ENCODE data around the gene MTX2. TPM values are rescaled to one million over a fixed set of nuclear protein-coding genes. Genes with fewer than 3 reads are reported as not detected.

The MTX2 gene
- total RNA-seq: 26.0 and 26.2 TPM in 2 replicates

GRCh38 chr2:176269319-176270099, at the start of gene MTX2:
TSS of gene MTX2 (plus strand) at chr2:176269442. CDS start at chr2:176269630, 188 bp downstream.
- peak within 1 kb of the TSS; percentile 97 for H3K4me3 Mint-ChIP-seq (ENCODE audit: low read depth)
- peaks cover 11% of the 10 kb centered on the region for H3K27me3 Mint-ChIP-seq (ENCODE audit: low read depth)
- H3K27ac Mint-ChIP-seq: peak within 1 kb of the TSS; percentile 93
- H3K36me3 Mint-ChIP-seq (ENCODE audit: low read depth): peaks cover 3% of the 10 kb centered on the region
- peak; percentile 70 for DNase-seq (ENCODE audit: low spot score)
- no peaks in the 10 kb centered on the region for H3K9me3 Mint-ChIP-seq
- peaks cover 8% of the 10 kb centered on the region for H3K4me1 Mint-ChIP-seq (ENCODE audit: low read depth)
- intact Hi-C loops (cut with micrococcal nuclease): no loop called here

GRCh38 chr2:176227874-176228273, 41.4 kb upstream of the MTX2 start:
- Mint-ChIP-seq H3K27me3 (ENCODE audit: low read depth) (peaks cover 10% of the 10 kb centered on the region), H3K36me3 (ENCODE audit: low read depth) (no peaks in the 10 kb centered on the region), H3K4me3 (ENCODE audit: low read depth) (no peak overlapping the region), H3K27ac (no peak overlapping the region), H3K9me3 (no peaks in the 10 kb centered on the region), H3K4me1 (ENCODE audit: low read depth) (no peaks in the 10 kb centered on the region)
- no peak for DNase-seq (ENCODE audit: low spot score)
- intact Hi-C loops (cut with micrococcal nuclease): no loop called here

GRCh38 chr2:176234156-176234555, 35.1 kb upstream of the MTX2 start:
- Mint-ChIP-seq H3K4me1 (ENCODE audit: low read depth) (no peaks in the 10 kb centered on the region), H3K27me3 (ENCODE audit: low read depth) (peaks cover 19% of the 10 kb centered on the region), H3K27ac (no peak overlapping the region), H3K4me3 (ENCODE audit: low read depth) (no peak overlapping the region), H3K36me3 (ENCODE audit: low read depth) (no peaks in the 10 kb centered on the region), H3K9me3 (no peaks in the 10 kb centered on the region)
- no peak for DNase-seq (ENCODE audit: low spot score)
- intact Hi-C loops (cut with micrococcal nuclease): no loop called here

GRCh38 chr2:176234940-176235339, 34.3 kb upstream of the MTX2 start:
- Mint-ChIP-seq H3K36me3 (ENCODE audit: low read depth) (no peaks in the 10 kb centered on the region), H3K4me3 (ENCODE audit: low read depth) (no peak overlapping the region), H3K9me3 (no peaks in the 10 kb centered on the region), H3K27me3 (ENCODE audit: low read depth) (peaks cover 23% of the 10 kb centered on the region), H3K4me1 (ENCODE audit: low read depth) (no peaks in the 10 kb centered on the region), H3K27ac (no peak overlapping the region)
- intact Hi-C loops (cut with micrococcal nuclease): no loop called here
- no peak for DNase-seq (ENCODE audit: low spot score)

GRCh38 chr2:176237456-176237855, 31.8 kb upstream of the MTX2 start:
- no peak for DNase-seq (ENCODE audit: low spot score)
- no peak overlapping the region for H3K4me3 Mint-ChIP-seq (ENCODE audit: low read depth)
- H3K27me3 Mint-ChIP-seq (ENCODE audit: low read depth): peaks cover 25% of the 10 kb centered on the region
- H3K4me1 Mint-ChIP-seq (ENCODE audit: low read depth): no peaks in the 10 kb centered on the region
- no peaks in the 10 kb centered on the region for H3K36me3 Mint-ChIP-seq (ENCODE audit: low read depth)
- no peaks in the 10 kb centered on the region for H3K9me3 Mint-ChIP-seq
- no peak overlapping the region for H3K27ac Mint-ChIP-seq
- intact Hi-C loops (cut with micrococcal nuclease): no loop called here

GRCh38 chr2:176239031-176239430, 30.2 kb upstream of the MTX2 start:
- H3K9me3 Mint-ChIP-seq: no peaks in the 10 kb centered on the region
- peaks cover 22% of the 10 kb centered on the region for H3K27me3 Mint-ChIP-seq (ENCODE audit: low read depth)
- intact Hi-C loops (cut with micrococcal nuclease): no loop called here
- H3K4me3 Mint-ChIP-seq (ENCODE audit: low read depth): no peak overlapping the region
- DNase-seq (ENCODE audit: low spot score): no peak
- no peak overlapping the region for H3K27ac Mint-ChIP-seq
- H3K36me3 Mint-ChIP-seq (ENCODE audit: low read depth): no peaks in the 10 kb centered on the region
- no peaks in the 10 kb centered on the region for H3K4me1 Mint-ChIP-seq (ENCODE audit: low read depth)

- no peak overlapping the region for H3K27ac Mint-ChIP-seq
- no peaks in the 10 kb centered on the region for H3K9me3 Mint-ChIP-seq
- H3K27me3 Mint-ChIP-seq (ENCODE audit: low read depth): peaks cover 19% of the 10 kb centered on the region
- no peak for DNase-seq (ENCODE audit: low spot score)
- intact Hi-C loops (cut with micrococcal nuclease): no loop called here
- H3K36me3 Mint-ChIP-seq (ENCODE audit: low read depth): no peaks in the 10 kb centered on the region
- H3K4me1 Mint-ChIP-seq (ENCODE audit: low read depth): no peaks in the 10 kb centered on the region
- H3K4me3 Mint-ChIP-seq (ENCODE audit: low read depth): no peak overlapping the region
Observed at GRCh38 chr2:176240301-176240700, 28.9 kb upstream of the MTX2 start.

- intact Hi-C loops (cut with micrococcal nuclease): no loop called here
- Mint-ChIP-seq H3K4me1 (ENCODE audit: low read depth) (no peaks in the 10 kb centered on the region), H3K27me3 (ENCODE audit: low read depth) (peaks cover 15% of the 10 kb centered on the region), H3K36me3 (ENCODE audit: low read depth) (no peaks in the 10 kb centered on the region), H3K27ac (no peak overlapping the region), H3K4me3 (ENCODE audit: low read depth) (no peak overlapping the region), H3K9me3 (no peaks in the 10 kb centered on the region)
- DNase-seq (ENCODE audit: low spot score): no peak
Observed at GRCh38 chr2:176242276-176242675, 27.0 kb upstream of the MTX2 start.

GRCh38 chr2:176246331-176246730, 22.9 kb upstream of the MTX2 start:
- Mint-ChIP-seq H3K4me3 (ENCODE audit: low read depth) (no peak overlapping the region), H3K9me3 (no peaks in the 10 kb centered on the region), H3K27ac (no peak overlapping the region), H3K27me3 (ENCODE audit: low read depth) (peaks cover 20% of the 10 kb centered on the region), H3K4me1 (ENCODE audit: low read depth) (no peaks in the 10 kb centered on the region), H3K36me3 (ENCODE audit: low read depth) (no peaks in the 10 kb centered on the region)
- intact Hi-C loops (cut with micrococcal nuclease): no loop called here
- no peak for DNase-seq (ENCODE audit: low spot score)

GRCh38 chr2:176247859-176248258, 21.4 kb upstream of the MTX2 start:
- H3K27me3 Mint-ChIP-seq (ENCODE audit: low read depth): peaks cover 20% of the 10 kb centered on the region
- H3K36me3 Mint-ChIP-seq (ENCODE audit: low read depth): no peaks in the 10 kb centered on the region
- no peaks in the 10 kb centered on the region for H3K9me3 Mint-ChIP-seq
- no peaks in the 10 kb centered on the region for H3K4me1 Mint-ChIP-seq (ENCODE audit: low read depth)
- no peak overlapping the region for H3K4me3 Mint-ChIP-seq (ENCODE audit: low read depth)
- H3K27ac Mint-ChIP-seq: no peak overlapping the region
- no peak for DNase-seq (ENCODE audit: low spot score)
- intact Hi-C loops (cut with micrococcal nuclease): no loop called here

- Mint-ChIP-seq H3K4me3 (ENCODE audit: low read depth) (no peak overlapping the region), H3K36me3 (ENCODE audit: low read depth) (no peaks in the 10 kb centered on the region), H3K27ac (no peak overlapping the region), H3K9me3 (no peaks in the 10 kb centered on the region), H3K27me3 (ENCODE audit: low read depth) (peaks cover 29% of the 10 kb centered on the region), H3K4me1 (ENCODE audit: low read depth) (no peaks in the 10 kb centered on the region)
- DNase-seq (ENCODE audit: low spot score): no peak
- intact Hi-C loops (cut with micrococcal nuclease): no loop called here
Observed at GRCh38 chr2:176251928-176252327, 17.3 kb upstream of the MTX2 start.

GRCh38 chr2:176260689-176261088, 8.6 kb upstream of the MTX2 start:
- Mint-ChIP-seq H3K27ac (no peak overlapping the region), H3K4me1 (ENCODE audit: low read depth) (no peaks in the 10 kb centered on the region), H3K9me3 (no peaks in the 10 kb centered on the region), H3K36me3 (ENCODE audit: low read depth) (no peaks in the 10 kb centered on the region), H3K4me3 (ENCODE audit: low read depth) (no peak overlapping the region), H3K27me3 (ENCODE audit: low read depth) (peaks cover 34% of the 10 kb centered on the region)
- intact Hi-C loops (cut with micrococcal nuclease): no loop called here
- no peak for DNase-seq (ENCODE audit: low spot score)

GRCh38 chr2:176261136-176261535, 8.1 kb upstream of the MTX2 start:
- Mint-ChIP-seq H3K27ac (no peak overlapping the region), H3K4me1 (ENCODE audit: low read depth) (no peaks in the 10 kb centered on the region), H3K9me3 (no peaks in the 10 kb centered on the region), H3K27me3 (ENCODE audit: low read depth) (peaks cover 34% of the 10 kb centered on the region), H3K4me3 (ENCODE audit: low read depth) (no peak overlapping the region), H3K36me3 (ENCODE audit: low read depth) (no peaks in the 10 kb centered on the region)
- intact Hi-C loops (cut with micrococcal nuclease): no loop called here
- no peak for DNase-seq (ENCODE audit: low spot score)

GRCh38 chr2:176268976-176269318, 295 bp upstream of the MTX2 start:
- H3K4me3 Mint-ChIP-seq (ENCODE audit: low read depth): peak overlapping the region; percentile 97
- intact Hi-C loops (cut with micrococcal nuclease): no loop called here
- peaks cover 14% of the 10 kb centered on the region for H3K27me3 Mint-ChIP-seq (ENCODE audit: low read depth)

More at GRCh38 chr2:176268976-176269318, 295 bp upstream of the MTX2 start:
- H3K27ac Mint-ChIP-seq: peak overlapping the region; percentile 93
- H3K36me3 Mint-ChIP-seq (ENCODE audit: low read depth): no peaks in the 10 kb centered on the region
- no peak for DNase-seq (ENCODE audit: low spot score)
- H3K4me1 Mint-ChIP-seq (ENCODE audit: low read depth): peaks cover 8% of the 10 kb centered on the region
- no peaks in the 10 kb centered on the region for H3K9me3 Mint-ChIP-seq
